Suprapubic skin (tissue), 4 donors: ENCODE data around the gene SLIT1. TPM values are rescaled to one million over a fixed set of nuclear protein-coding genes. Genes with fewer than 3 reads are reported as not detected.

Experiments used
- DNase-seq, 2 donors: peaks; one replicate each; pipeline ENCODE4 v3.0.0-alpha.2; 2019; ENCODE audit warnings: low spot score in 2 of 2
- H3K27ac ChIP-seq: fragments of 200-600 bp; sonication (generic); one replicate; pipeline ENCODE4 v1.5.1; 2019
- H3K27me3 ChIP-seq: fragments of 200-600 bp; sonication (generic); one replicate; pipeline ENCODE4 v1.5.1; 2019
- H3K36me3 ChIP-seq: fragments of 200-600 bp; sonication (generic); one replicate; pipeline ENCODE4 v1.5.1; 2019
- H3K4me1 ChIP-seq: fragments of 200-600 bp; sonication (generic); one replicate; pipeline ENCODE4 v1.5.1; 2019
- H3K4me3 ChIP-seq: fragments of 200-600 bp; sonication (generic); one replicate; pipeline ENCODE4 v1.5.1; 2019; ENCODE audit warnings: mild to moderate bottlenecking
- H3K9me3 ChIP-seq: fragments of 200-600 bp; sonication (generic); one replicate; pipeline ENCODE4 v1.5.1; 2019
- CTCF ChIP-seq, 2 donors: fragments of 200-600 bp in 1 of 2; fragments of 450-650 bp in 1 of 2; sonication (generic) in 1 of 2; IDR thresholded peaks; one replicate each; pipeline ENCODE4 v1.5.1; 2016 to 2019; ENCODE audit warnings: antibody characterized with exemption in 2 of 2, mild to moderate bottlenecking in 1 of 2, moderate library complexity in 1 of 2
- EP300 ChIP-seq: sonication (generic); formaldehyde crosslinking; IDR thresholded peaks from one replicate; pipeline ENCODE4 v1.6.1; 2017; ENCODE audit warnings: antibody characterized with exemption
- POLR2A ChIP-seq, 2 donors: fragments of 450-650 bp; IDR thresholded peaks; one replicate each; pipeline ENCODE4 v1.6.1; 2017; ENCODE audit warnings: antibody characterized with exemption in 2 of 2, mild to moderate bottlenecking in 2 of 2, moderate library complexity in 2 of 2
- POLR2AphosphoS5 ChIP-seq, 3 donors: sonication (generic); formaldehyde crosslinking; IDR thresholded peaks; one replicate each; pipeline ENCODE4 v1.6.1; 2017; ENCODE audit warnings: antibody characterized with exemption in 3 of 3
- WGBS: methylation state at CpG from one replicate; pipeline ENCODE4 v1.1.5; 2018; 5-methylcytosine and 5-hydroxymethylcytosine counted together
- total RNA-seq, 4 donors: library from RNA; depleted of rRNA; stranded (reverse); fragments of >200 nt; gene quantifications; one replicate each; pipeline ENCODE4 v1.1.0, GENCODE V29; 2016

Gene SLIT1
- total RNA-seq, 4 donors from 2014 or later: 0.10 to 0.40 (median 0.11) TPM; not detected in 1

GRCh38 chr10:96996275-96996965 is 189.3 kb downstream of the SLIT1 start:
- H3K4me3 ChIP-seq: no peak overlapping the region
- 74% methylated on average over 6 of the region's 6 CpGs for WGBS

GRCh38 chr10:96995851-96996250 is 189.9 kb downstream of the SLIT1 start:
- TF ChIP-seq EP300: no peak
- TF ChIP-seq POLR2A (IDR thresholded peaks at IDR 0.05): no peak
- no peak for TF ChIP-seq POLR2AphosphoS5 (IDR thresholded peaks at IDR 0.05)
- no peak for TF ChIP-seq CTCF (IDR thresholded peaks at IDR 0.05)
- no peaks in the 10 kb centered on the region for H3K36me3 ChIP-seq
- no peaks in the 10 kb centered on the region for H3K27me3 ChIP-seq
- 72% methylated on average over 4 of the region's 4 CpGs for WGBS
- no peak for DNase-seq
- H3K27ac ChIP-seq: no peak overlapping the region
- no peaks in the 10 kb centered on the region for H3K4me1 ChIP-seq
- no peaks in the 10 kb centered on the region for H3K9me3 ChIP-seq
- no peak overlapping the region for H3K4me3 ChIP-seq

More at GRCh38 chr10:96996275-96996965, 189.3 kb downstream of the SLIT1 start:
- Histone ChIP-seq H3K27me3 (no peaks in the 10 kb centered on the region), H3K9me3 (no peaks in the 10 kb centered on the region), H3K36me3 (no peaks in the 10 kb centered on the region), H3K4me1 (no peaks in the 10 kb centered on the region), H3K27ac (no peak overlapping the region)
- no peak for DNase-seq
- TF ChIP-seq EP300 (no peak), POLR2A (IDR thresholded peaks at IDR 0.05) (no peak), CTCF (IDR thresholded peaks at IDR 0.05) (no peak), POLR2AphosphoS5 (IDR thresholded peaks at IDR 0.05) (no peak)

GRCh38 chr10:96992721-96993120 is 193.0 kb downstream of the SLIT1 start:
- Histone ChIP-seq H3K4me3 (no peak overlapping the region), H3K27ac (no peak overlapping the region), H3K36me3 (no peaks in the 10 kb centered on the region), H3K27me3 (no peaks in the 10 kb centered on the region), H3K9me3 (no peaks in the 10 kb centered on the region), H3K4me1 (no peaks in the 10 kb centered on the region)
- TF ChIP-seq EP300 (no peak), CTCF (IDR thresholded peaks at IDR 0.05) (no peak), POLR2AphosphoS5 (IDR thresholded peaks at IDR 0.05) (no peak), POLR2A (IDR thresholded peaks at IDR 0.05) (no peak)
- WGBS: 84% methylated on average over 1 of the region's 1 CpG
- DNase-seq: no peak

DNA sequence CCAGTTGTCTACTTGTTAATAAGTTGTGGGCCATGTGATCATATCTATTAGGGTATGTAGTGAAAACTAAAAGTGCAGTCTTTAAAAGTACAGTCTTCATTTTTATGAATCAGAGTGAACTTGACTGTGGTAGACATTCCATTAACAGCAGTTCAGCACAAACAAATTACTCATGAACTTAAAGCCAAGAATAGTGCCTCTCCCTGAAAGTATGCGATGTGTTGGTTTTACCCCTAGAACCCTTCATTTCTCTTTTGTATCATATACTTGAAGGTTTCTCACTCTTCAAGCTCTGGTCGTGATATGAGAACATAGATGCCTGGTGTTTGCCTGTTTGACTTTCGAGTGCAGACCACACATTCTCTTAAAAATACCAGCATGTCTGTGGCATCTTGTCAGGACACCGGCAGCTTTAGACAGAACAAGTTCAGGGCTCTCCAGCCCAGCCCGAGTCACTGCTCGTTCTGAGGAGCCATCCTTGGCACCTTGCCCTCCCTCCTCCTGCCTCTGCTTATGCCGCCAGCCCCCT is 194.4 kb downstream of the SLIT1 start:
- no peak for DNase-seq
- H3K4me3 ChIP-seq: no peak overlapping the region
- no peaks in the 10 kb centered on the region for H3K4me1 ChIP-seq
- 52% methylated on average over 7 of the region's 7 CpGs for WGBS
- no peaks in the 10 kb centered on the region for H3K9me3 ChIP-seq
- TF ChIP-seq CTCF (IDR thresholded peaks at IDR 0.05) (no peak), EP300 (no peak), POLR2A (IDR thresholded peaks at IDR 0.05) (no peak), POLR2AphosphoS5 (IDR thresholded peaks at IDR 0.05) (no peak)
- H3K27me3 ChIP-seq: no peaks in the 10 kb centered on the region
- H3K36me3 ChIP-seq: no peaks in the 10 kb centered on the region
- H3K27ac ChIP-seq: no peak overlapping the region

GRCh38 chr10:96988426-96988825 is 197.3 kb downstream of the SLIT1 start:
- 73% methylated on average over 4 of the region's 4 CpGs for WGBS
- H3K9me3 ChIP-seq: no peaks in the 10 kb centered on the region
- TF ChIP-seq POLR2AphosphoS5 (IDR thresholded peaks at IDR 0.05) (no peak), EP300 (no peak), POLR2A (IDR thresholded peaks at IDR 0.05) (no peak), CTCF (IDR thresholded peaks at IDR 0.05) (no peak)
- no peaks in the 10 kb centered on the region for H3K4me1 ChIP-seq
- H3K4me3 ChIP-seq: no peak overlapping the region
- no peaks in the 10 kb centered on the region for H3K27me3 ChIP-seq
- H3K27ac ChIP-seq: no peak overlapping the region
- H3K36me3 ChIP-seq: no peaks in the 10 kb centered on the region
- DNase-seq: no peak
